Caco-2 (cell line): ENCODE measurements around the gene CDCA8. TPM values are rescaled to one million over a fixed set of nuclear protein-coding genes. Genes with fewer than 3 reads are reported as not detected.

Experiments used
- BruUV-seq: library from RNA; stranded (reverse); fragments of 400-500 nt; replicated peaks from 2 replicates; lab custom pipeline; 2021; lab: Mats Ljungman, UMichigan
- CTCF ChIA-PET: fragments of 300-600 bp; sonication (Branson Sonifier 250); formaldehyde crosslinking; loops from one replicate; lab custom pipeline; 2022; ENCODE audit warnings: antibody characterized with exemption; lab: Charles Lee
- POLR2A ChIA-PET: fragments of 300-600 bp; sonication (Branson Sonifier 250); formaldehyde crosslinking; loops from one replicate; lab custom pipeline; 2022; ENCODE audit warnings: antibody characterized with exemption; lab: Charles Lee
- DNase-seq, 2 experiments: peaks; one replicate each; pipeline versions ENCODE4 v3.0.0 to v3.0.0-alpha.2; 2020 to 2022
- H3K27me3 ChIP-seq: replicated peaks from 2 replicates; pipeline ENCODE4 v1.6.0; 2011; ENCODE audit warnings: low read length; ENCODE audit not compliant: control insufficient read depth, insufficient read depth
- H3K36me3 ChIP-seq: 2 replicates; pipeline ENCODE4 v1.5.1; 2011; ENCODE audit warnings: low read length; ENCODE audit not compliant: control insufficient read depth, insufficient read depth
- H3K4me1 ChIP-seq: fragments of 250-450 bp; sonication (Bioruptor Pico); 2 replicates; pipeline ENCODE4 v1.5.1; 2020; ENCODE audit warnings: mild to moderate bottlenecking
- H3K4me3 ChIP-seq: 2 replicates; pipeline ENCODE4 v1.5.1; 2011; ENCODE audit warnings: low read depth, mild to moderate bottlenecking, control low read depth, low read length
- H3K9me3 ChIP-seq: fragments of 250-450 bp; sonication (Bioruptor Pico); 2 replicates; pipeline ENCODE4 v1.5.1; 2020; ENCODE audit warnings: mild to moderate bottlenecking, moderate library complexity
- H3K27ac Mint-ChIP-seq: one replicate; pipeline ENCODE4 v1.8.0; 2022; ENCODE audit warnings: mixed read lengths; ENCODE audit not compliant: unreplicated experiment
- H3K27me3 Mint-ChIP-seq: one replicate; pipeline ENCODE4 v1.8.0; 2022; ENCODE audit warnings: mixed read lengths; ENCODE audit not compliant: insufficient read depth, unreplicated experiment
- H3K36me3 Mint-ChIP-seq: one replicate; pipeline ENCODE4 v1.8.0; 2022; ENCODE audit warnings: mild to moderate bottlenecking, mixed read lengths; ENCODE audit not compliant: insufficient read depth, unreplicated experiment
- H3K4me1 Mint-ChIP-seq: one replicate; pipeline ENCODE4 v1.8.0; 2022; ENCODE audit warnings: low read depth, mixed read lengths; ENCODE audit not compliant: unreplicated experiment
- H3K4me3 Mint-ChIP-seq: one replicate; pipeline ENCODE4 v1.8.0; 2022; ENCODE audit warnings: mild to moderate bottlenecking, moderate library complexity, mixed read lengths; ENCODE audit not compliant: unreplicated experiment
- H3K9me3 Mint-ChIP-seq: one replicate; pipeline ENCODE4 v1.8.0; 2022; ENCODE audit warnings: mixed read lengths; ENCODE audit not compliant: unreplicated experiment
- intact Hi-C: fragments of 100-400 bp; cut with micrococcal nuclease; formaldehyde crosslinking; loops from one replicate; pipeline ENCODE4 v1.10.0; 2022; ENCODE audit not compliant: unreplicated experiment
- total RNA-seq: library from RNA; stranded (reverse); gene quantifications from 2 replicates; pipeline ENCODE4 v1.2.3, GENCODE V29; 2022
- TF ChIP-seq, protein P1 (sequence below), 2 experiments: fragments of 200-600 bp in 1 of 2; IDR thresholded peaks; 1 replicate in 1 of 2; 2 replicates in 1 of 2; pipeline versions ENCODE4 v1.5.1 to v1.8.0; 2011 to 2022; ENCODE audit warnings: antibody characterized with exemption in 1 of 2, control low read depth in 1 of 2, inconsistent platforms in 1 of 2, low read depth in 1 of 2, low read length in 1 of 2, mild to moderate bottlenecking in 1 of 2, moderate library complexity in 1 of 2; ENCODE audit not compliant: insufficient read depth in 1 of 2, severe bottlenecking in 1 of 2, unreplicated experiment in 1 of 2

Gene CDCA8
- total RNA-seq, 1 experiment from 2014 or later = 37.0 TPM

DNA sequence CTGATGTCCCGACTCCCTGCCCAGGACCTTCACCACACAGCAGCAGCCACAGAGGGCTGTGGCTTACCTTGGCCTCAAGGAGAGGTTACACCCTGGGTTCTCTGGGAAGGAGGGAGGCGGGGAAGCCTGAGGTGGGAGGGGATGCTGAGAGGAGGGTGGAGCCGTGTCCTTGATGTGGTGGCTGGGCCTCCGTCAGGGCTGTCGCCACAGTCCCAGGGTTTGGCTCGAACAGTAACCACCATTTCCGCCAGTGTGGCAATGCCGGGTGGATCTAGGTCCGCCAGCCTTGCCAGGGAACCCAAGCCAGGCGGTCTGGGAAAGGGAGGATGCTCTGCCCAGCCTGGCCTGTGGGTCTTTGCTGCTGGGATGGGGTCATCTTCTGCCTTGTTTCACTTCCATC lies 18.4 kb upstream of the CDCA8 start:
- intact Hi-C loops = no loop called here
- no peak for DNase-seq
- no peaks in the 10 kb centered on the region for H3K4me1 ChIP-seq
- H3K4me3 ChIP-seq = no peak overlapping the region
- Mint-ChIP-seq H3K4me3 (no peak overlapping the region), H3K36me3 (no peaks in the 10 kb centered on the region), H3K27ac (no peak overlapping the region), H3K27me3 (peaks cover 6% of the 10 kb centered on the region), H3K4me1 (no peaks in the 10 kb centered on the region), H3K9me3 (no peaks in the 10 kb centered on the region)
- no peaks in the 10 kb centered on the region for H3K27me3 ChIP-seq
- no peaks in the 10 kb centered on the region for H3K36me3 ChIP-seq
- ChIA-PET CTCF (no interaction called here), POLR2A (no interaction called here)
- TF ChIP-seq, protein P1, sequence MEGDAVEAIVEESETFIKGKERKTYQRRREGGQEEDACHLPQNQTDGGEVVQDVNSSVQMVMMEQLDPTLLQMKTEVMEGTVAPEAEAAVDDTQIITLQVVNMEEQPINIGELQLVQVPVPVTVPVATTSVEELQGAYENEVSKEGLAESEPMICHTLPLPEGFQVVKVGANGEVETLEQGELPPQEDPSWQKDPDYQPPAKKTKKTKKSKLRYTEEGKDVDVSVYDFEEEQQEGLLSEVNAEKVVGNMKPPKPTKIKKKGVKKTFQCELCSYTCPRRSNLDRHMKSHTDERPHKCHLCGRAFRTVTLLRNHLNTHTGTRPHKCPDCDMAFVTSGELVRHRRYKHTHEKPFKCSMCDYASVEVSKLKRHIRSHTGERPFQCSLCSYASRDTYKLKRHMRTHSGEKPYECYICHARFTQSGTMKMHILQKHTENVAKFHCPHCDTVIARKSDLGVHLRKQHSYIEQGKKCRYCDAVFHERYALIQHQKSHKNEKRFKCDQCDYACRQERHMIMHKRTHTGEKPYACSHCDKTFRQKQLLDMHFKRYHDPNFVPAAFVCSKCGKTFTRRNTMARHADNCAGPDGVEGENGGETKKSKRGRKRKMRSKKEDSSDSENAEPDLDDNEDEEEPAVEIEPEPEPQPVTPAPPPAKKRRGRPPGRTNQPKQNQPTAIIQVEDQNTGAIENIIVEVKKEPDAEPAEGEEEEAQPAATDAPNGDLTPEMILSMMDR (IDR thresholded peaks at IDR 0.05; ENCODE audit: insufficient read depth in 1 of 2, low read depth in 1 of 2, low read length in 1 of 2, severe bottlenecking in 1 of 2, unreplicated experiment in 1 of 2) = no peak
- BruUV-seq = no TSS peak
- H3K9me3 ChIP-seq = no peaks in the 10 kb centered on the region

DNA sequence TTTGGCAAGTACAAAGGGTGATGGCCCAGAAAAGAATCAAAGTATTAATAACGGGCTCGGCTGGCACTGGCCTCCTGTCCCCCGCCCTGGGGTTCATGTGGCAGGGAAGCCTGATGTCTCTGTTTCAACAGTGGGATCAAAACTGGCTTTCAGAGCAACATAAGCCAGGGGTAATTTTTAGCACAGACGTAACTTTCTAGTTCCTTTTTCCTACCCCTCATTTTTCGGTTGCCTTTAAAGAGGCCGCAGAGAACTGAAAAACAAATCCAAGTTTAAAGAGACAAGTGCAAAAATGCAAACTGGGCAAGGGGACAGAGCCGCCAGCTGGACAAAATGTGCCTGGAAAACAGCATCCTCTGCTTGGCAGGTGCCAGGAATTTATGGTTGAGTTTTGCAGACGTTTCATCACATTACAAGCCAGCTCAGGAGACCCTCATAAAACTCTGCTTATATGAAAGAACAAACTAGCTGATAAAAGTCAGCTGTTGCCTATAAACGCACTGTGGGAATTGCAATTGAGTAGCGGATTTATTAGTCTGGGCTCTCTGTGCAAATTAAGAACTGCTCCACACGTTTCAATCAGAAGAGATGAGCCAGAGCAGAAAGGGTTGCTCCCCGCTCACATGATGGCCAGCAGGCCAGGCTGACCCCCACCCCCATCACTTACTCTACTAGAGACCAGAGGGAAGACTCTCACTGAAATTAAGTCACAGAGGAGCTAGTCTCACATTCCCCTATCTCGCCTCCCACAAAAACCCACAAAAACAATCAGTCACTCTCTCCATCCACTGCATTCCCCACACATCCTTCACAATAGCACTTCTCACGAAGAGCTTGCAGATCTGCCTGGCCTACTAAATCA lies 15.8 kb upstream of the CDCA8 start:
- Mint-ChIP-seq H3K9me3 (no peaks in the 10 kb centered on the region), H3K4me1 (no peaks in the 10 kb centered on the region), H3K27ac (no peak overlapping the region), H3K36me3 (no peaks in the 10 kb centered on the region), H3K27me3 (peaks cover 2% of the 10 kb centered on the region), H3K4me3 (no peak overlapping the region)
- Histone ChIP-seq H3K9me3 (no peaks in the 10 kb centered on the region), H3K27me3 (no peaks in the 10 kb centered on the region), H3K4me1 (no peaks in the 10 kb centered on the region), H3K4me3 (no peak overlapping the region), H3K36me3 (no peaks in the 10 kb centered on the region)
- POLR2A ChIA-PET = no interaction called here
- intact Hi-C loops = no loop called here
- DNase-seq = no peak
- no TSS peak for BruUV-seq
- TF ChIP-seq, protein P1 (IDR thresholded peaks at IDR 0.05; ENCODE audit: insufficient read depth in 1 of 2, low read depth in 1 of 2, low read length in 1 of 2, severe bottlenecking in 1 of 2, unreplicated experiment in 1 of 2) = no peak
- CTCF ChIA-PET = interaction anchor here (1.2 kb wide), 1 partner anchor 73 kb away, joined by 3 read pairs; no protein-coding TSS in a partner anchor

DNA sequence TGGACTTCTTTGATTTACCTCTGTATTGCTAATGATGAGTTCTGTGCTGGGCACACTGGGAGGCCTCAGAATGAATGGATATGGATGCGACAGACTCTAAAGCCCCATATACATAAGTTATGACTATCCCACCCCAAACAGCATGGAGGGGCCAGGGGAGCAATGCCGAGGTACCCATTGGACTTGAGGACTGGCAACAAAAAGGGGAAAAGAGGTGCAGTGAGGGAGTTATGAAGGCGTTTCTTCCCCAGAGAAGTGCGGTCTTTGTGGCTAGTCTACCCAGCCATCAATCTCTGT lies 15.2 kb upstream of the CDCA8 start:
- Histone ChIP-seq H3K27me3 (no peaks in the 10 kb centered on the region), H3K4me1 (no peaks in the 10 kb centered on the region), H3K36me3 (no peaks in the 10 kb centered on the region), H3K4me3 (no peak overlapping the region), H3K9me3 (no peaks in the 10 kb centered on the region)
- H3K27me3 Mint-ChIP-seq = no peaks in the 10 kb centered on the region
- no peaks in the 10 kb centered on the region for H3K36me3 Mint-ChIP-seq
- TF ChIP-seq, protein P1 (IDR thresholded peaks at IDR 0.05; ENCODE audit: insufficient read depth in 1 of 2, low read depth in 1 of 2, low read length in 1 of 2, severe bottlenecking in 1 of 2, unreplicated experiment in 1 of 2) = no peak
- CTCF ChIA-PET = interaction anchor here (1.2 kb wide), 1 partner anchor 74 kb away, joined by 3 read pairs; no protein-coding TSS in a partner anchor
- BruUV-seq = no TSS peak
- no peaks in the 10 kb centered on the region for H3K4me1 Mint-ChIP-seq
- intact Hi-C loops = no loop called here
- POLR2A ChIA-PET = no interaction called here
- H3K27ac Mint-ChIP-seq = no peak overlapping the region
- DNase-seq = no peak
- no peaks in the 10 kb centered on the region for H3K9me3 Mint-ChIP-seq
- H3K4me3 Mint-ChIP-seq = no peak overlapping the region
